Left lung (tissue), 10 donors: ENCODE data around the gene ITIH5. TPM values are rescaled to one million over a fixed set of nuclear protein-coding genes. Genes with fewer than 3 reads are reported as not detected.

Experiments
- ATAC-seq: fragments of 200-7000 bp; cut with Tn5 transposase; one replicate; pipeline ENCODE4 v1.9.1; 2020; ENCODE audit warnings: moderate library complexity
- DNase-seq, 4 donors: peaks; one replicate each; pipeline ENCODE4 v3.0.0-alpha.2; 2013 to 2020
- H3K27ac ChIP-seq, 2 donors: fragments of 200-600 bp; sonication (generic) in 1 of 2; one replicate each; pipeline versions ENCODE4 v1.5.0 to v1.8.0; 2020 to 2021
- H3K27me3 ChIP-seq, 2 donors: fragments of 200-600 bp; sonication (generic) in 1 of 2; one replicate each; pipeline versions ENCODE4 v1.5.0 to v1.8.0; 2020 to 2021
- H3K36me3 ChIP-seq, 2 donors: fragments of 200-600 bp; sonication (generic) in 1 of 2; one replicate each; pipeline versions ENCODE4 v1.5.0 to v1.8.0; 2020 to 2021
- H3K4me1 ChIP-seq, 2 donors: fragments of 200-600 bp; one replicate each; pipeline ENCODE4 v1.8.0; 2021
- H3K4me3 ChIP-seq, 2 donors: fragments of 200-600 bp; sonication (generic) in 1 of 2; one replicate each; pipeline versions ENCODE4 v1.5.0 to v1.8.0; 2020 to 2021; ENCODE audit warnings: mild to moderate bottlenecking in 1 of 2
- H3K9me3 ChIP-seq, 2 donors: fragments of 200-600 bp; sonication (generic) in 1 of 2; one replicate each; pipeline versions ENCODE4 v1.5.0 to v1.8.0; 2020 to 2021
- intact Hi-C, 2 donors: fragments of 100-400 bp; cut with DNase I; formaldehyde crosslinking; loops; one replicate each; pipeline versions ENCODE4 v1.11.2 to v1.14.2; 2022
- polyA plus RNA-seq, 6 donors: library from polyadenylated mRNA; unstranded; fragments of 120-200 nt; gene quantifications; one replicate each; pipeline ENCODE4 v1.2.1, GENCODE V29; 2013; ENCODE audit not compliant: insufficient read length in 6 of 6
- total RNA-seq, 2 donors: library from RNA; stranded (reverse); fragmentation: NEBNext Ultra II Directional; extraction: Animal tissue kit (Norgen Biotek cat#: 25700); gene quantifications; one replicate each; pipeline ENCODE4 v1.2.1, GENCODE V29; 2021
- TF ChIP-seq, protein P1 (sequence below), 2 donors: fragments of 200-600 bp; sonication (generic) in 1 of 2; IDR thresholded peaks; one replicate each; pipeline versions ENCODE4 v1.5.0 to v1.8.0; 2021; ENCODE audit warnings: antibody characterized with exemption in 2 of 2
- donor health status: DM: no; HTN: yes; CAD: no.
- donor health status: DM: no; HTN: no; CAD: no.

Gene ITIH5
- total and polyA plus RNA-seq, 8 donors: 7.0 to 40.7 (median 29.9) TPM

DNA sequence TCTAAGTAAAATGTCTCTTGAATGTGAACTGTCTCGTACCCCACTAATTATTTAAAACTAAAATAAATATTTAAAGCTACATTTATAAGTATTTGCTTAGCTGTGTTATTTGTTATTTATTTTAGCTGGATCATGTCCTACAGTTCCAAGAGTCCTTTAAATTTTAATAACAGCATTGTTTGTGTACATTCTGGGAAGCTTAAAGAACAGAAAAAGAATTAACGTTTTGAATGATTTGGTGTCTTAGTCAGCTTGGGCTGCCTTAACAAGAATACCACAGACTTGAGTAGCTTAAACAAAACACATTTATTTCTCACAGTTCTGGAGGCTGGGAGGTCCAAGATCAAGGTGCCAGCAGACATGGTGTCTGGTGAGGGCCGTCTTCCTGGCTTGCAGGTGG lies 107.4 kb downstream of the ITIH5 start:
- no peak for ATAC-seq
- no peak overlapping the region for H3K4me3 ChIP-seq
- no peak for DNase-seq
- TF ChIP-seq, protein P1, sequence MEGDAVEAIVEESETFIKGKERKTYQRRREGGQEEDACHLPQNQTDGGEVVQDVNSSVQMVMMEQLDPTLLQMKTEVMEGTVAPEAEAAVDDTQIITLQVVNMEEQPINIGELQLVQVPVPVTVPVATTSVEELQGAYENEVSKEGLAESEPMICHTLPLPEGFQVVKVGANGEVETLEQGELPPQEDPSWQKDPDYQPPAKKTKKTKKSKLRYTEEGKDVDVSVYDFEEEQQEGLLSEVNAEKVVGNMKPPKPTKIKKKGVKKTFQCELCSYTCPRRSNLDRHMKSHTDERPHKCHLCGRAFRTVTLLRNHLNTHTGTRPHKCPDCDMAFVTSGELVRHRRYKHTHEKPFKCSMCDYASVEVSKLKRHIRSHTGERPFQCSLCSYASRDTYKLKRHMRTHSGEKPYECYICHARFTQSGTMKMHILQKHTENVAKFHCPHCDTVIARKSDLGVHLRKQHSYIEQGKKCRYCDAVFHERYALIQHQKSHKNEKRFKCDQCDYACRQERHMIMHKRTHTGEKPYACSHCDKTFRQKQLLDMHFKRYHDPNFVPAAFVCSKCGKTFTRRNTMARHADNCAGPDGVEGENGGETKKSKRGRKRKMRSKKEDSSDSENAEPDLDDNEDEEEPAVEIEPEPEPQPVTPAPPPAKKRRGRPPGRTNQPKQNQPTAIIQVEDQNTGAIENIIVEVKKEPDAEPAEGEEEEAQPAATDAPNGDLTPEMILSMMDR (IDR thresholded peaks at IDR 0.05): no peak
- no peaks in the 10 kb centered on the region for H3K9me3 ChIP-seq
- no peaks in the 10 kb centered on the region for H3K27me3 ChIP-seq
- no peaks in the 10 kb centered on the region for H3K36me3 ChIP-seq
- no peak overlapping the region for H3K27ac ChIP-seq
- intact Hi-C loops: no loop called here
- H3K4me1 ChIP-seq: peaks cover 0 to 7% of the 10 kb centered on the region in 2 donors

- intact Hi-C loops: no loop called here
- H3K4me3 ChIP-seq: no peak overlapping the region
- no peak overlapping the region for H3K27ac ChIP-seq
- TF ChIP-seq, protein P1 (IDR thresholded peaks at IDR 0.05): no peak
- no peak for ATAC-seq
- H3K36me3 ChIP-seq: no peaks in the 10 kb centered on the region
- no peak for DNase-seq
- no peaks in the 10 kb centered on the region for H3K9me3 ChIP-seq
- peaks cover 0 to 3% of the 10 kb centered on the region in 2 donors for H3K4me1 ChIP-seq
- no peaks in the 10 kb centered on the region for H3K27me3 ChIP-seq
Observed at GRCh38 chr10:7558036-7558435, 108.7 kb downstream of the ITIH5 start.

DNA sequence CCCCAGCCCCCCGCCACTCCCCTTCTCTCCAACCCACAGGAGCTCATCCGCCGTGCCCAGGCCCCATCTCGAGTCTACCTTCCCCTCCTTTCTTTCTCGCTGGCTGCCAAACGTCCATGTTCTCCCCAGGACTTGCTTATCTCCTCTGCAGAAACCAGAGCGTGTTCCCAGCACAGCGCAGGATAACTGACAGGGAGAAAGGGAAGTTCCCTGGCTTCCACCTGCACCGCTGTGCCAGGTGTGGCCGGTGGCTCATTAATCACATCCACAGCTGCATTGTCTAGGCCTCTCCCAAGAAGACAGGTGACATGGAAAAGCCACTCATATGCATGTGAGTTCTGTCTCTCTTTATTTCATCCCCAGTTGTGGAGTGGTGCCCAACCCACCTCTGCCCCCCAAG lies 113.2 kb downstream of the ITIH5 start:
- no peaks in the 10 kb centered on the region for H3K9me3 ChIP-seq
- intact Hi-C loops: no loop called here
- H3K4me3 ChIP-seq: no peak overlapping the region
- TF ChIP-seq, protein P1 (IDR thresholded peaks at IDR 0.05): no peak
- H3K27ac ChIP-seq: no peak overlapping the region
- ATAC-seq (no peak), DNase-seq (no peak)
- H3K27me3 ChIP-seq: no peaks in the 10 kb centered on the region
- no peaks in the 10 kb centered on the region for H3K4me1 ChIP-seq
- no peaks in the 10 kb centered on the region for H3K36me3 ChIP-seq

GRCh38 chr10:7551950-7552716 lies 114.6 kb downstream of the ITIH5 start:
- no peaks in the 10 kb centered on the region for H3K4me1 ChIP-seq
- ATAC-seq: no peak
- no peak overlapping the region for H3K27ac ChIP-seq
- no peaks in the 10 kb centered on the region for H3K27me3 ChIP-seq
- TF ChIP-seq, protein P1 (IDR thresholded peaks at IDR 0.05): no peak
- no peaks in the 10 kb centered on the region for H3K36me3 ChIP-seq
- intact Hi-C loops: no loop called here
- no peaks in the 10 kb centered on the region for H3K9me3 ChIP-seq
- DNase-seq: no peak
- no peak overlapping the region for H3K4me3 ChIP-seq

DNA sequence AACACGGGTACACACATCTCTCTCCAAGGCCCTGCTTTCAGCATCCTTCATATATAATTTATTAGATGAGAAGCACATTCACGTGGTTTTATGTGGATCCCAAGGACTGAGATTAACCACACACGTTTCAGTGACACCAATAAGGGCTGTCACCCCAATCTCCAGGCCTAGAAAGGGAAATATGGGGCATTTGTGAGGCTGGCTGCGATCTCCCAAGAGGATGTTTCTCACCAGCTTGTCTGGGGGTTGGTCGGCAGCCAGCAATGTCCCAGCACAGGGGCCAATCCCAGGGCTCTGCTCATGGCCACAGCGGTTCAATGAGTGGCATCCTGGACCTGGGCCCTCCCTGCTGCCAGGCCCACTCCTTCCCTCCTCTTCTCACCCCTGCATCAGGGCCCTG lies 115.5 kb downstream of the ITIH5 start:
- ATAC-seq: no peak
- no peak overlapping the region for H3K27ac ChIP-seq
- no peak for DNase-seq

More for the DNA sequence above, 115.5 kb downstream of the ITIH5 start:
- intact Hi-C loops: no loop called here
- no peaks in the 10 kb centered on the region for H3K27me3 ChIP-seq
- no peaks in the 10 kb centered on the region for H3K9me3 ChIP-seq
- TF ChIP-seq, protein P1 (IDR thresholded peaks at IDR 0.05): no peak
- no peak overlapping the region for H3K4me3 ChIP-seq
- H3K36me3 ChIP-seq: no peaks in the 10 kb centered on the region
- H3K4me1 ChIP-seq: no peaks in the 10 kb centered on the region
